ENCODE measurements around the gene UBAC2. TPM values are rescaled to one million over a fixed set of nuclear protein-coding genes. Genes with fewer than 3 reads are reported as not detected.

Gene UBAC2
- total RNA-seq, 1 experiment from 2014 or later, result 103 TPM

DNA sequence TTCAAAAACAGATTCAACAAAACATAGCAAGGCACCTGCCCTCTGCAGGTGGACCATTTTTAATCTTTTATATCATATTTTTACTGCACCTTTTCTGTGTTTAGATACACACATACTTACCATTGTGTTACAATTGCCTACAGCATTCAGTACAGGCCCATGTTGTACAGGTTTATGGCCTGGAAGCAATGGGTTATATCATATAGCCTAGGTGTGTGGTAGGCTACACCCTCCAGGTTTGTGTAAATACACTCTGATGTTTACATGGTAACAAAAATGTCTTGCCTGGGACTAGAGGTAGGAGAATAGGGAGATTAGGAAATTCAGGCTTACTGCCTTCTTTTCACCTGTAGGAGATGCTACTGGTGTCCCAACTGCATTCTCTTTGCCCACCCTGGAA is 8.2 kb upstream of the UBAC2 start:
- no peak overlapping the region for H3K4me3 Mint-ChIP-seq (ENCODE audit: unreplicated experiment)
- DNase-seq, result no peak
- no peak overlapping the region for H3K27ac Mint-ChIP-seq (ENCODE audit: unreplicated experiment)
- Histone ChIP-seq H3K27me3 (replicated peaks; ENCODE audit: control insufficient read depth, insufficient read depth, low read length) (no peaks in the 10 kb centered on the region), H3K4me3 (ENCODE audit: low read depth, low read length) (no peak overlapping the region), H3K9me3 (no peaks in the 10 kb centered on the region), H3K4me1 (0 out of 2 replicates have a peak, but pooled peaks cover 7% of the 10 kb centered on the region), H3K36me3 (ENCODE audit: control insufficient read depth, insufficient read depth, low read length) (no peaks in the 10 kb centered on the region)
- BruUV-seq (replicated peaks), result no TSS peak
- no peaks in the 10 kb centered on the region for H3K27me3 Mint-ChIP-seq (ENCODE audit: insufficient read depth, unreplicated experiment)
- intact Hi-C loops (cut with micrococcal nuclease; ENCODE audit: unreplicated experiment), result no loop called here
- TF ChIP-seq, protein P1, sequence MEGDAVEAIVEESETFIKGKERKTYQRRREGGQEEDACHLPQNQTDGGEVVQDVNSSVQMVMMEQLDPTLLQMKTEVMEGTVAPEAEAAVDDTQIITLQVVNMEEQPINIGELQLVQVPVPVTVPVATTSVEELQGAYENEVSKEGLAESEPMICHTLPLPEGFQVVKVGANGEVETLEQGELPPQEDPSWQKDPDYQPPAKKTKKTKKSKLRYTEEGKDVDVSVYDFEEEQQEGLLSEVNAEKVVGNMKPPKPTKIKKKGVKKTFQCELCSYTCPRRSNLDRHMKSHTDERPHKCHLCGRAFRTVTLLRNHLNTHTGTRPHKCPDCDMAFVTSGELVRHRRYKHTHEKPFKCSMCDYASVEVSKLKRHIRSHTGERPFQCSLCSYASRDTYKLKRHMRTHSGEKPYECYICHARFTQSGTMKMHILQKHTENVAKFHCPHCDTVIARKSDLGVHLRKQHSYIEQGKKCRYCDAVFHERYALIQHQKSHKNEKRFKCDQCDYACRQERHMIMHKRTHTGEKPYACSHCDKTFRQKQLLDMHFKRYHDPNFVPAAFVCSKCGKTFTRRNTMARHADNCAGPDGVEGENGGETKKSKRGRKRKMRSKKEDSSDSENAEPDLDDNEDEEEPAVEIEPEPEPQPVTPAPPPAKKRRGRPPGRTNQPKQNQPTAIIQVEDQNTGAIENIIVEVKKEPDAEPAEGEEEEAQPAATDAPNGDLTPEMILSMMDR (IDR thresholded peaks at IDR 0.05; ENCODE audit: insufficient read depth in 1 of 2, low read depth in 1 of 2, low read length in 1 of 2, severe bottlenecking in 1 of 2, unreplicated experiment in 1 of 2), result no peak
- H3K36me3 Mint-ChIP-seq (ENCODE audit: insufficient read depth, unreplicated experiment), result no peaks in the 10 kb centered on the region
- CTCF ChIA-PET, result no interaction called here
- no peaks in the 10 kb centered on the region for H3K9me3 Mint-ChIP-seq (ENCODE audit: unreplicated experiment)
- peaks cover 9% of the 10 kb centered on the region for H3K4me1 Mint-ChIP-seq (ENCODE audit: low read depth, unreplicated experiment)
- POLR2A ChIA-PET, result interaction anchor here (0.8 kb wide), 1 partner anchor 8 kb away, joined by 5 read pairs; the partner anchor contains the start of gene UBAC2

DNA sequence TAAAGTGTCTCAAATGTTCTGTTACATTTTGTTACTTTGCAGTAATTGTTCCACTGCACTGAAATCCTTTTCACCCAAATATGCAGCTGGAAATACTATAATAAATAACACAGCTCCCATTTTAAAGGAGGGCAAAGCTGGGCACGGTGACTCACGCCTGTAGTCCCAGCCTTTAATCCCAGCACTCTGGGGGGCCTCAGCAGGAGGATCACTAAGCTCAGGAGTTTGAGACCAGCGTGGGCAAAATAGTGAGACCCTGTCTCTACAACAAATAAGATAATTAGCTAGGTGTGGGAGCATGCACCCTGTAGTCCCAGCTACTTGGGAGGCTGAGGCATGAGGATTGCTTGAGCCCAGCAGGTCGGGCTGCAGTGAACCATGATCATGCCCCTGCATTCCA is 7.5 kb upstream of the UBAC2 start:
- DNase-seq, result no peak
- BruUV-seq (replicated peaks), result no TSS peak
- no peaks in the 10 kb centered on the region for H3K9me3 ChIP-seq
- intact Hi-C loops (cut with micrococcal nuclease; ENCODE audit: unreplicated experiment), result no loop called here
- Mint-ChIP-seq H3K4me1 (ENCODE audit: low read depth, unreplicated experiment) (peaks cover 9% of the 10 kb centered on the region), H3K27ac (ENCODE audit: unreplicated experiment) (no peak overlapping the region), H3K9me3 (ENCODE audit: unreplicated experiment) (no peaks in the 10 kb centered on the region), H3K27me3 (ENCODE audit: insufficient read depth, unreplicated experiment) (no peaks in the 10 kb centered on the region), H3K36me3 (ENCODE audit: insufficient read depth, unreplicated experiment) (no peaks in the 10 kb centered on the region), H3K4me3 (ENCODE audit: unreplicated experiment) (no peak overlapping the region)
- peaks cover 7% of the 10 kb centered on the region for H3K4me1 ChIP-seq
- H3K27me3 ChIP-seq (replicated peaks; ENCODE audit: control insufficient read depth, insufficient read depth, low read length), result no peaks in the 10 kb centered on the region
- no peak overlapping the region for H3K4me3 ChIP-seq (ENCODE audit: low read depth, low read length)
- POLR2A ChIA-PET, result no interaction called here
- H3K36me3 ChIP-seq (ENCODE audit: control insufficient read depth, insufficient read depth, low read length), result no peaks in the 10 kb centered on the region
- TF ChIP-seq, protein P1 (IDR thresholded peaks at IDR 0.05; ENCODE audit: insufficient read depth in 1 of 2, low read depth in 1 of 2, low read length in 1 of 2, severe bottlenecking in 1 of 2, unreplicated experiment in 1 of 2), result no peak
- CTCF ChIA-PET, result interaction anchor here (1.1 kb wide), 1 partner anchor 17 kb away, joined by 3 read pairs; no protein-coding TSS in a partner anchor

DNA sequence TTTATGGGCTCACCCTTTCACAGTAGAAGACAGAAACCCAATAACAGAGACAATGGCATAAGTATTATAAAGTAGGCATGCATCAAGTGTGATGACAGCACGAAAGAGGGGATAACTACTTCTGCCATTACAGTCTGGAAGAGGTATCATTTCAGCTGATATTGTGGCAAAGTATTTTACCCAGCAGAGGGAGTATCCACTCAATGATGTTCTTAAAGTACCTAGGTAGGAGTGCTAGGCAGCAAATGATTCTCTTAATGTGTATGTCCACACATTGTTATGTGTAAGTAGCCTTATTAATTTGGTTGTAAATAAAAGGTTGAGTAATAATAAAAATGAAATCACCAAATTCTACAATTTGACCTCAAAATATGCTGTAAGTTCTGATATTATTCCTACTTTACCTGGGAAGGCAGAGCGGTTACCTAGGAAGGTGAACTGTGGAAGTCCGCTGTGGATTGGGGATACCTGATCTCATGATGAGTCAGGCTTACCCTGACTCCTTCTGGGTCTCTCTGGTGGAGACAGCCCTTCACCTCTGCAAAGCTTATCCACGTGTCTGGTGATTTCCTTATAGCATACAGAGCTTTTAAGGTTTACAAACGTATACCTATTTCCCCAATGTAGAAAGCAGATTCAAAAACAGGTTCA is 4.1 kb upstream of the UBAC2 start:
- peaks cover 10% of the 10 kb centered on the region for H3K4me1 Mint-ChIP-seq (ENCODE audit: low read depth, unreplicated experiment)
- H3K9me3 Mint-ChIP-seq (ENCODE audit: unreplicated experiment), result no peaks in the 10 kb centered on the region
- no peak for DNase-seq
- POLR2A ChIA-PET, result no interaction called here
- Histone ChIP-seq H3K36me3 (ENCODE audit: control insufficient read depth, insufficient read depth, low read length) (no peaks in the 10 kb centered on the region), H3K4me3 (ENCODE audit: low read depth, low read length) (no peak overlapping the region), H3K9me3 (no peaks in the 10 kb centered on the region), H3K27me3 (replicated peaks; ENCODE audit: control insufficient read depth, insufficient read depth, low read length) (no peaks in the 10 kb centered on the region), H3K4me1 (peaks cover 20% of the 10 kb centered on the region)
- CTCF ChIA-PET, result interaction anchor here (1.4 kb wide), 1 partner anchor 70 kb away, joined by 4 read pairs; no protein-coding TSS in a partner anchor
- no peak overlapping the region for H3K4me3 Mint-ChIP-seq (ENCODE audit: unreplicated experiment)
- peaks cover 30% of the 10 kb centered on the region for H3K36me3 Mint-ChIP-seq (ENCODE audit: insufficient read depth, unreplicated experiment)
- intact Hi-C loops (cut with micrococcal nuclease; ENCODE audit: unreplicated experiment), result no loop called here
- no TSS peak for BruUV-seq (replicated peaks)
- H3K27me3 Mint-ChIP-seq (ENCODE audit: insufficient read depth, unreplicated experiment), result no peaks in the 10 kb centered on the region
- H3K27ac Mint-ChIP-seq (ENCODE audit: unreplicated experiment), result no peak overlapping the region
- TF ChIP-seq, protein P1 (IDR thresholded peaks at IDR 0.05; ENCODE audit: insufficient read depth in 1 of 2, low read depth in 1 of 2, low read length in 1 of 2, severe bottlenecking in 1 of 2, unreplicated experiment in 1 of 2), result no peak
